CD4-positive, alpha-beta memory T cell (primary cell): ENCODE results near the gene RIBC2. TPM values are rescaled to one million over a fixed set of nuclear protein-coding genes. Genes with fewer than 3 reads are reported as not detected.

Source experiments
- CTCF ChIA-PET: fragments of 350-600 bp; sonication (Branson Sonifier 250); formaldehyde crosslinking; loops from one replicate; lab custom pipeline; 2021; ENCODE audit warnings: inconsistent platforms; ENCODE audit not compliant: partially characterized antibody; lab: Charles Lee
- POLR2A ChIA-PET: fragments of 350-600 bp; sonication (Branson Sonifier 250); formaldehyde crosslinking; loops from one replicate; lab custom pipeline; 2021; ENCODE audit not compliant: partially characterized antibody; lab: Charles Lee
- DNase-seq, 5 donors: peaks; one replicate each; pipeline versions ENCODE4 v3.0.0 to v3.0.0-alpha.2; 2020 to 2022; ENCODE audit warnings: mixed read lengths in 1 of 5
- H3K27ac ChIP-seq: one replicate; pipeline ENCODE4 v1.7.0; 2013; ENCODE audit warnings: low read depth, low read length
- H3K27me3 ChIP-seq: 2 replicates; pipeline ENCODE4 v1.7.0; 2013; ENCODE audit warnings: mild to moderate bottlenecking, low read length, moderate library complexity; ENCODE audit not compliant: insufficient read depth
- H3K36me3 ChIP-seq: 2 replicates; pipeline ENCODE4 v1.7.0; 2013; ENCODE audit warnings: mild to moderate bottlenecking, low read length, moderate library complexity; ENCODE audit not compliant: insufficient read depth
- H3K4me1 ChIP-seq: 2 replicates; pipeline ENCODE4 v1.7.0; 2013; ENCODE audit warnings: mild to moderate bottlenecking, low read length, moderate library complexity; ENCODE audit not compliant: insufficient read depth
- H3K4me3 ChIP-seq, 2 donors: one replicate each; pipeline ENCODE4 v1.7.0; 2013; ENCODE audit warnings: low read length in 2 of 2, mild to moderate bottlenecking in 1 of 2
- H3K9me3 ChIP-seq, 2 donors: one replicate each; pipeline ENCODE4 v1.7.0; 2013; ENCODE audit warnings: low read length in 2 of 2, control low read depth in 1 of 2; ENCODE audit not compliant: control insufficient read depth in 1 of 2
- H3K27ac Mint-ChIP-seq, 7 donors: one replicate each; pipeline ENCODE4 v1.8.0; 2020 to 2021; ENCODE audit warnings: mixed read lengths in 7 of 7, mild to moderate bottlenecking in 6 of 7, inconsistent platforms in 3 of 7, moderate library complexity in 3 of 7
- H3K27me3 Mint-ChIP-seq, 2 donors: one replicate each; pipeline ENCODE4 v1.8.0; 2020 to 2021; ENCODE audit warnings: mixed read lengths in 2 of 2
- H3K36me3 Mint-ChIP-seq, 2 donors: one replicate each; pipeline ENCODE4 v1.8.0; 2020 to 2021; ENCODE audit warnings: mixed read lengths in 2 of 2, inconsistent platforms in 1 of 2, mild to moderate bottlenecking in 1 of 2
- H3K4me1 Mint-ChIP-seq, 4 donors: one replicate each; pipeline ENCODE4 v1.8.0; 2020 to 2021; ENCODE audit warnings: mixed read lengths in 4 of 4, mild to moderate bottlenecking in 1 of 4
- H3K4me3 Mint-ChIP-seq, 8 donors: one replicate each; pipeline ENCODE4 v1.8.0; 2020 to 2021; ENCODE audit warnings: mixed read lengths in 8 of 8, mild to moderate bottlenecking in 7 of 8, moderate library complexity in 6 of 8, inconsistent platforms in 3 of 8
- H3K9me3 Mint-ChIP-seq, 8 donors: one replicate each; pipeline ENCODE4 v1.8.0; 2020 to 2021; ENCODE audit warnings: mixed read lengths in 8 of 8, mild to moderate bottlenecking in 5 of 8, inconsistent platforms in 3 of 8, moderate library complexity in 1 of 8
- intact Hi-C: fragments of 100-400 bp; cut with micrococcal nuclease; formaldehyde crosslinking; loops from one replicate; pipeline ENCODE4 v1.15.1; 2023
- polyA plus RNA-seq, 2 donors: library from polyadenylated mRNA; unstranded; fragments of 300-500 nt; fragmentation: Illumina TruSeq; gene quantifications; one replicate each; pipeline ENCODE4 v1.2.3, GENCODE V29; 2021
- total RNA-seq, 2 experiments: library from RNA; stranded (reverse); gene quantifications; one replicate each; pipeline ENCODE4 v1.2.3, GENCODE V29; 2021

Gene RIBC2
- total and polyA plus RNA-seq, 4 experiments from 2014 or later = 0.13 TPM; not detected in 3

- Mint-ChIP-seq H3K9me3 (peaks cover 0 to 2% (median 0%) of the 10 kb centered on the region in 8 donors), H3K27me3 (peaks cover 3 to 6% of the 10 kb centered on the region in 2 donors), H3K27ac (no peak overlapping the region), H3K4me3 (no peak overlapping the region), H3K4me1 (no peaks in the 10 kb centered on the region), H3K36me3 (no peaks in the 10 kb centered on the region)
- H3K9me3 ChIP-seq = no peaks in the 10 kb centered on the region
- no peak overlapping the region for H3K4me3 ChIP-seq
- H3K36me3 ChIP-seq = no peaks in the 10 kb centered on the region
- CTCF ChIA-PET = no interaction called here
- no peak overlapping the region for H3K27ac ChIP-seq
- no peaks in the 10 kb centered on the region for H3K27me3 ChIP-seq
- POLR2A ChIA-PET = no interaction called here
- no peak for DNase-seq
- intact Hi-C loops = no loop called here
- H3K4me1 ChIP-seq = no peaks in the 10 kb centered on the region
Measured at GRCh38 chr22:45454275-45454674, 40.8 kb downstream of the RIBC2 start.

DNA sequence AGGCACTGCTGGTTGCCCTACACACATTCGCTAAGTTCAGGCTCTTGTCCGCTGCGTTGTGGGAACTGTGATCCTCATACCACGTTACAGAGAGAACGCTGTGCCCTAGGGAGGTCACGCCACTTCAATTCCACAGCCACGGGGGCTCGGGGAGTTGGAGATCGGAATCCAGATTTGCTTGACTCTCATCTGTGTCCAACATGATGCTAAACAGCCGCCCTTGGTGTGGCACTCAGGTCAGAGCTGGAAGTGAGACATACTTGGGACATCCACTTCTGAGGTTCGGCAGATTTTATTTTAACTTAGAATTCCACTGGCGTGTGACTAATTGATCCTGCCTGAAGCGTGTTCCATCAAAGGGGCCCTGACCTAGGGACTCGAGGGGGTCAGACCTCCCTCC lies 41.7 kb downstream of the RIBC2 start:
- ChIA-PET POLR2A (no interaction called here), CTCF (no interaction called here)
- Histone ChIP-seq H3K9me3 (no peaks in the 10 kb centered on the region), H3K36me3 (no peaks in the 10 kb centered on the region), H3K27me3 (no peaks in the 10 kb centered on the region), H3K27ac (no peak overlapping the region), H3K4me3 (no peak overlapping the region), H3K4me1 (no peaks in the 10 kb centered on the region)
- intact Hi-C loops = no loop called here
- H3K36me3 Mint-ChIP-seq = no peaks in the 10 kb centered on the region
- H3K27me3 Mint-ChIP-seq = peaks cover 5 to 6% of the 10 kb centered on the region in 2 donors
- H3K4me3 Mint-ChIP-seq = no peak overlapping the region
- no peak overlapping the region for H3K27ac Mint-ChIP-seq
- H3K9me3 Mint-ChIP-seq = peaks cover 0 to 2% (median 0%) of the 10 kb centered on the region in 8 donors
- DNase-seq = no peak
- no peaks in the 10 kb centered on the region for H3K4me1 Mint-ChIP-seq

DNA sequence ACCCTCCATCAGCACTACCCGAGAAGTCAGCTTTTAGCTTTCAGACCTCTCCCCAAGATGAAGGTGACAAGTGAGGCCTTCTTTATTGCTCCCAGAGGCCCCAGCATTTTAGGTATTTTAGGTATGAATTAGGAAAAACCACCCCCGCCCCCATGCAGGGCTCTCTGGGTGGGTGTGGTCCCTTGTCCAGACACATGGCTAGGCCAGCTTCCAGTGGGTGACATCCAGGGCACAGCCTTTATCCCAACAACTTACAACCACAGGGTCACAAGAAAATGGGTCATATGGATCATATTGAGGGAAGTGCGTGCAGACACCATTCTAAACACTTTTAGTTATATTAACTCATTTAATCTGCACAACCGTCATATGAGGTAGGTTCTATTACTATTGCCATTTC lies 42.1 kb downstream of the RIBC2 start:
- H3K4me1 Mint-ChIP-seq = no peaks in the 10 kb centered on the region
- ChIA-PET CTCF (no interaction called here), POLR2A (no interaction called here)
- Histone ChIP-seq H3K27ac (no peak overlapping the region), H3K27me3 (no peaks in the 10 kb centered on the region), H3K36me3 (no peaks in the 10 kb centered on the region), H3K4me1 (no peaks in the 10 kb centered on the region), H3K4me3 (no peak overlapping the region), H3K9me3 (no peaks in the 10 kb centered on the region)
- H3K4me3 Mint-ChIP-seq = no peak overlapping the region
- no peak overlapping the region for H3K27ac Mint-ChIP-seq
- peaks cover 5 to 6% of the 10 kb centered on the region in 2 donors for H3K27me3 Mint-ChIP-seq
- DNase-seq = no peak
- H3K36me3 Mint-ChIP-seq = no peaks in the 10 kb centered on the region
- intact Hi-C loops = no loop called here
- H3K9me3 Mint-ChIP-seq = peaks cover 0 to 2% (median 0%) of the 10 kb centered on the region in 8 donors

DNA sequence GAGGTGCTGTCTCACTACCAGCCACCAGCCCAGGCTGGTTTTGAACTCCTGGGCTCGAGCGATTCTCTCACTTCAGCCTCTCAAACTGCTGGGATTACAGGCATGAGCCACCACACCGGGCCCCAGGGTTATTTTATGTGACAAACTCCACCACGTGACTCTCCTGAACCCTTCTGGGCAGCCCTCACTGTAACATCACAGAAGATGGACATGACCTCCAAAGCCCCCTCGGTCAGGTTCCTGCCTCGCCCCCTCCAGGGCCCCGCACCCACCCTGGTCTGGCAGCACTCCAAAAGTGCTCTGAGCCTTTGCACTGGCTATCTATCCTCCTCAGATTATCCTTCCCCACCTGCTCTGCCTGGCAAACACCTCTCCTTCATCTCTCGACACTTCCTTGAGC lies 43.3 kb downstream of the RIBC2 start:
- no peaks in the 10 kb centered on the region for H3K27me3 ChIP-seq
- H3K27ac Mint-ChIP-seq = no peak overlapping the region
- CTCF ChIA-PET = no interaction called here
- peaks cover 5% of the 10 kb centered on the region in 2 donors for H3K27me3 Mint-ChIP-seq
- POLR2A ChIA-PET = no interaction called here
- H3K4me3 ChIP-seq = no peak overlapping the region
- intact Hi-C loops = no loop called here
- no peak overlapping the region for H3K27ac ChIP-seq
- H3K9me3 Mint-ChIP-seq = peaks cover 0 to 3% (median 0%) of the 10 kb centered on the region in 8 donors
- no peak for DNase-seq
- H3K36me3 Mint-ChIP-seq = no peaks in the 10 kb centered on the region
- no peaks in the 10 kb centered on the region for H3K36me3 ChIP-seq
- H3K4me1 ChIP-seq = no peaks in the 10 kb centered on the region
- H3K4me3 Mint-ChIP-seq = no peak overlapping the region
- no peaks in the 10 kb centered on the region for H3K4me1 Mint-ChIP-seq
- no peaks in the 10 kb centered on the region for H3K9me3 ChIP-seq

DNA sequence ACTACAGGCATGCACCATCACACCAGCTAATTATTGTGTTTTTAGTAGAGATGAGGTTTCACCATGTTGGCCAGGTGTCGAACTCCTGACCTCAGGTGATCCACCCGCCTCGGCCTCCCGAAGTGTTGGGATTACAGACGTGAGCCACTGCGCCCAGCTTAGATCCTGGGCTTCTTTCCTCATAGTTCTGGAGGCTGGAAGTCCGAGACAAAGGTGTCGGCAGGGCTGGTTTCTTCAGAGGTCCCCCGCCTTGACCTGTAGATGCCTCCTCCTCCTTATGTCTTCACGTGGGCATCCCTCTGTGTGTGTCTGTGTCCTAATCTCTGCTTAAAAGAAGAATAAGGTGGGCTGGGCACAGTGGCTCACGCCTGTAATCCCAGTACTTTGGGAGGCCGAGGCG lies 45.0 kb downstream of the RIBC2 start:
- H3K27ac Mint-ChIP-seq = no peak overlapping the region
- POLR2A ChIA-PET = no interaction called here

GRCh38 chr22:45459235-45459634 lies 45.7 kb downstream of the RIBC2 start:
- no peaks in the 10 kb centered on the region for H3K36me3 ChIP-seq

More for the DNA sequence above, 45.0 kb downstream of the RIBC2 start:
- Histone ChIP-seq H3K4me3 (no peak overlapping the region), H3K27me3 (no peaks in the 10 kb centered on the region), H3K27ac (no peak overlapping the region), H3K4me1 (no peaks in the 10 kb centered on the region), H3K9me3 (no peaks in the 10 kb centered on the region), H3K36me3 (no peaks in the 10 kb centered on the region)
- CTCF ChIA-PET = no interaction called here
- no peak for DNase-seq
- intact Hi-C loops = no loop called here
- no peaks in the 10 kb centered on the region for H3K36me3 Mint-ChIP-seq
- H3K27me3 Mint-ChIP-seq = peaks cover 5% of the 10 kb centered on the region in 2 donors
- no peaks in the 10 kb centered on the region for H3K4me1 Mint-ChIP-seq
- H3K4me3 Mint-ChIP-seq = no peak overlapping the region
- H3K9me3 Mint-ChIP-seq = peaks cover 0 to 3% (median 0%) of the 10 kb centered on the region in 8 donors

DNA sequence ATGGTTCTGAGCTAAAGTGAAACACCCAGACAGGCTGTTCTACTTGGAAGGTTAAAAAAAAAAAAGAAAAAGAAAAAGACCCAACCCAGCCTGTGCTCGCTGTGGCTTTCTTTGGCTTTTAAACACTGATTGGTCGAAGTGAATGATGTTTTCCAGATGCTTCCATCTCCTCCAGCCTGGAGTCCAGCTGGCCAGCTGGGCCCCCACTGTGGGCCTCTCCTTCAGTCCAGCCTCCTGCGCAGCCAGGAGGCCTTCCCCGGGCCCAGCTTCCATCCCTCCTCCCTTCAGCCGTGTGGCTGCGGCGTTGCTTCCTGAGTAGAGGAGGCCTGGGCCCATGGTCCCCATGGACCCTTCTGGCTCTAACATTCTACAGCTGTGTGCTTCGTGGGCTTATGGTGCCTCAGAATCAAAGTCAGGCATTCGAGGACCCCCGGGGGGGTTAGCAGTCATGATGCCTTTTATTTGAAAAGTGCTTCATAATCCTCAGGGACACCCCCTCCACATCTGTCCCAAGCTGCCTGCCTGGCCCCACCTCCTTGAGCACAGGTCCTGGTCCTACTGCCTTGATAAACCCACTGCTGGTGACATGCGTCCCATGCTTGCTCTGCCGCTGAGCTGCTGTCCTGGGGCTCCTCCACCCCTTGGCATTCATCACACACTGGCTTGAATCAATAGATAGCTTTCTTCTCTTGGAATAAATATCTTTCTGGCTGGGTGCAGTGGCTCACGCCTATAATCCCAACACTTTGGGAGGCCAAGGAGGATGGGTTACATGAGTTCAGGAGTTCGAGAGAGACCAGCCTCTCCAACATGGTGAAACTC lies 47.0 kb downstream of the RIBC2 start:
- H3K27ac ChIP-seq = no peak overlapping the region
- H3K36me3 ChIP-seq = no peaks in the 10 kb centered on the region
- peaks cover 0 to under 1% (median 0%) of the 10 kb centered on the region in 4 donors for H3K4me1 Mint-ChIP-seq
- H3K27me3 ChIP-seq = no peaks in the 10 kb centered on the region
- no peaks in the 10 kb centered on the region for H3K9me3 ChIP-seq
- H3K36me3 Mint-ChIP-seq = no peaks in the 10 kb centered on the region
- ChIA-PET POLR2A (no interaction called here), CTCF (no interaction called here)
- H3K9me3 Mint-ChIP-seq = peaks cover 0 to 5% (median 0%) of the 10 kb centered on the region in 8 donors
- H3K4me3 ChIP-seq = no peak overlapping the region
- DNase-seq = no peak
- no peaks in the 10 kb centered on the region for H3K4me1 ChIP-seq
- intact Hi-C loops = no loop called here
- no peak overlapping the region for H3K27ac Mint-ChIP-seq
- H3K27me3 Mint-ChIP-seq = peaks cover 2 to 8% of the 10 kb centered on the region in 2 donors
- H3K4me3 Mint-ChIP-seq = no peak overlapping the region

More at GRCh38 chr22:45459235-45459634, 45.7 kb downstream of the RIBC2 start:
- no peak overlapping the region for H3K27ac ChIP-seq
- CTCF ChIA-PET = no interaction called here
- H3K27me3 ChIP-seq = no peaks in the 10 kb centered on the region
- Mint-ChIP-seq H3K9me3 (peaks cover 0 to 3% (median 0%) of the 10 kb centered on the region in 8 donors), H3K27ac (no peak overlapping the region), H3K27me3 (peaks cover 5 to 8% of the 10 kb centered on the region in 2 donors), H3K36me3 (no peaks in the 10 kb centered on the region), H3K4me3 (no peak overlapping the region), H3K4me1 (no peaks in the 10 kb centered on the region)
- H3K9me3 ChIP-seq = no peaks in the 10 kb centered on the region
- no peak overlapping the region for H3K4me3 ChIP-seq
- POLR2A ChIA-PET = no interaction called here
- intact Hi-C loops = no loop called here
- no peaks in the 10 kb centered on the region for H3K4me1 ChIP-seq
- no peak for DNase-seq
